ENCODE data around the gene GPC3.

Gene GPC3

GRCh38 chrX:133702230-133702629 is 283.2 kb downstream of the GPC3 start:
- H3K4me3 ChIP-seq (ENCODE audit: low read length in 2 of 2) = no peak overlapping the region
- no peak overlapping the region for H4K91ac ChIP-seq (ENCODE audit: low read depth, low read length, poor library complexity)
- DNase-seq (ENCODE audit: low spot score) = no peak
- H2BK15ac ChIP-seq (ENCODE audit: low read length) = no peak overlapping the region
- H3K4ac ChIP-seq (ENCODE audit: low read length) = no peak overlapping the region
- no peak overlapping the region for H3K4me2 ChIP-seq (ENCODE audit: insufficient read depth, low read length, poor library complexity, severe bottlenecking)
- peaks cover 3% of the 10 kb centered on the region for H3K79me1 ChIP-seq (ENCODE audit: low read depth, low read length)
- H2AFZ ChIP-seq (ENCODE audit: low read length) = no peak overlapping the region
- H3K18ac ChIP-seq (ENCODE audit: low read length) = no peak overlapping the region
- H4K8ac ChIP-seq (ENCODE audit: low read depth, low read length) = no peak overlapping the region
- H3K4me1 ChIP-seq (ENCODE audit: control insufficient read depth in 2 of 2, insufficient read depth in 1 of 2, low read depth in 1 of 2, low read length in 2 of 2) = peaks cover 8 to 31% of the 10 kb centered on the region in 2 donors
- H3K27ac ChIP-seq (replicated peaks; ENCODE audit: low read length) = no peak overlapping the region
- no peak overlapping the region for H2BK5ac ChIP-seq (ENCODE audit: low read length)
- peaks cover 0 to 4% (median 0%) of the 10 kb centered on the region in 3 experiments for H3K27me3 ChIP-seq (ENCODE audit: control insufficient read depth in 3 of 3, insufficient read depth in 3 of 3, low read depth in 1 of 3, low read length in 3 of 3)
- H3K9ac ChIP-seq (ENCODE audit: low read depth, low read length, poor library complexity) = no peak overlapping the region
- H3K36me3 ChIP-seq (replicated peaks in 1 of 2; ENCODE audit: control insufficient read depth in 2 of 2, insufficient read depth in 2 of 2, low read length in 2 of 2) = no peaks in the 10 kb centered on the region
- H3K9me3 ChIP-seq (replicated peaks in 1 of 2; ENCODE audit: control insufficient read depth in 2 of 2, insufficient read depth in 1 of 2, low read depth in 1 of 2, low read length in 2 of 2) = no peaks in the 10 kb centered on the region
- H2AK5ac ChIP-seq (ENCODE audit: low read depth, low read length) = no peak overlapping the region
- no peak overlapping the region for H2BK12ac ChIP-seq (ENCODE audit: low read length)
- no peak overlapping the region for H3K23ac ChIP-seq (ENCODE audit: low read depth, low read length, poor library complexity)
- no peak overlapping the region for H3K14ac ChIP-seq (ENCODE audit: low read length)
- no peak overlapping the region for H2BK120ac ChIP-seq (ENCODE audit: low read depth, low read length)

GRCh38 chrX:133699023-133699728 is 286.2 kb downstream of the GPC3 start:
- H3K4ac ChIP-seq (ENCODE audit: low read length) = no peak overlapping the region
- no peak overlapping the region for H2BK12ac ChIP-seq (ENCODE audit: low read length)
- no peaks in the 10 kb centered on the region for H3K79me1 ChIP-seq (ENCODE audit: low read depth, low read length)
- no peak overlapping the region for H3K18ac ChIP-seq (ENCODE audit: low read length)
- no peak overlapping the region for H4K8ac ChIP-seq (ENCODE audit: low read depth, low read length)
- H3K4me3 ChIP-seq (ENCODE audit: low read length in 2 of 2) = no peak overlapping the region
- no peaks in the 10 kb centered on the region for H3K36me3 ChIP-seq (replicated peaks in 1 of 2; ENCODE audit: control insufficient read depth in 2 of 2, insufficient read depth in 2 of 2, low read length in 2 of 2)
- WGBS, 2 donors (ENCODE audit: extremely low coverage in 2 of 2, insufficient read length in 2 of 2, insufficient replicate concordance in 1 of 2) = no CpG with 5 or more reads among the region's 7 CpGs
- peaks cover 10 to 37% of the 10 kb centered on the region in 2 donors for H3K4me1 ChIP-seq (ENCODE audit: control insufficient read depth in 2 of 2, insufficient read depth in 1 of 2, low read depth in 1 of 2, low read length in 2 of 2)
- no peak overlapping the region for H2AFZ ChIP-seq (ENCODE audit: low read length)
- no peak overlapping the region for H3K14ac ChIP-seq (ENCODE audit: low read length)
- H2BK5ac ChIP-seq (ENCODE audit: low read length) = no peak overlapping the region
- no peak overlapping the region for H2BK120ac ChIP-seq (ENCODE audit: low read depth, low read length)
- DNase-seq (ENCODE audit: low spot score) = no peak
- H3K9ac ChIP-seq (ENCODE audit: low read depth, low read length, poor library complexity) = no peak overlapping the region
- no peak overlapping the region for H2BK15ac ChIP-seq (ENCODE audit: low read length)
- no peak overlapping the region for H3K27ac ChIP-seq (replicated peaks; ENCODE audit: low read length)
- H3K27me3 ChIP-seq (ENCODE audit: control insufficient read depth in 3 of 3, insufficient read depth in 3 of 3, low read depth in 1 of 3, low read length in 3 of 3) = no peaks in the 10 kb centered on the region
- H3K23ac ChIP-seq (ENCODE audit: low read depth, low read length, poor library complexity) = no peak overlapping the region
- H3K9me3 ChIP-seq (replicated peaks in 1 of 2; ENCODE audit: control insufficient read depth in 2 of 2, insufficient read depth in 1 of 2, low read depth in 1 of 2, low read length in 2 of 2) = no peaks in the 10 kb centered on the region
- no peak overlapping the region for H4K91ac ChIP-seq (ENCODE audit: low read depth, low read length, poor library complexity)
- H3K4me2 ChIP-seq (ENCODE audit: insufficient read depth, low read length, poor library complexity, severe bottlenecking) = no peak overlapping the region
- no peak overlapping the region for H2AK5ac ChIP-seq (ENCODE audit: low read depth, low read length)

GRCh38 chrX:133698298-133698697 is 287.1 kb downstream of the GPC3 start:
- no peak overlapping the region for H3K27ac ChIP-seq (replicated peaks; ENCODE audit: low read length)
- H3K14ac ChIP-seq (ENCODE audit: low read length) = no peak overlapping the region
- no peak overlapping the region for H2BK12ac ChIP-seq (ENCODE audit: low read length)
- H3K9ac ChIP-seq (ENCODE audit: low read depth, low read length, poor library complexity) = no peak overlapping the region
- no peak overlapping the region for H3K4me2 ChIP-seq (ENCODE audit: insufficient read depth, low read length, poor library complexity, severe bottlenecking)
- no peak overlapping the region for H2AFZ ChIP-seq (ENCODE audit: low read length)
- no peak overlapping the region for H2BK5ac ChIP-seq (ENCODE audit: low read length)
- H3K9me3 ChIP-seq (replicated peaks in 1 of 2; ENCODE audit: control insufficient read depth in 2 of 2, insufficient read depth in 1 of 2, low read depth in 1 of 2, low read length in 2 of 2) = no peaks in the 10 kb centered on the region
- no peak overlapping the region for H4K8ac ChIP-seq (ENCODE audit: low read depth, low read length)
- no peak for DNase-seq (ENCODE audit: low spot score)
- no peak overlapping the region for H3K18ac ChIP-seq (ENCODE audit: low read length)
- no peaks in the 10 kb centered on the region for H3K36me3 ChIP-seq (replicated peaks in 1 of 2; ENCODE audit: control insufficient read depth in 2 of 2, insufficient read depth in 2 of 2, low read length in 2 of 2)
- H3K4ac ChIP-seq (ENCODE audit: low read length) = no peak overlapping the region
- no peak overlapping the region for H3K4me3 ChIP-seq (ENCODE audit: low read length in 2 of 2)
- no CpG with 5 or more reads among the region's 2 CpGs for WGBS, 2 donors (ENCODE audit: extremely low coverage in 2 of 2, insufficient read length in 2 of 2, insufficient replicate concordance in 1 of 2)
- H3K23ac ChIP-seq (ENCODE audit: low read depth, low read length, poor library complexity) = no peak overlapping the region
- H3K79me1 ChIP-seq (ENCODE audit: low read depth, low read length) = no peaks in the 10 kb centered on the region
- no peak overlapping the region for H4K91ac ChIP-seq (ENCODE audit: low read depth, low read length, poor library complexity)
- no peak overlapping the region for H2BK120ac ChIP-seq (ENCODE audit: low read depth, low read length)
- H2AK5ac ChIP-seq (ENCODE audit: low read depth, low read length) = no peak overlapping the region
- H3K27me3 ChIP-seq (ENCODE audit: control insufficient read depth in 3 of 3, insufficient read depth in 3 of 3, low read depth in 1 of 3, low read length in 3 of 3) = no peaks in the 10 kb centered on the region
- H3K4me1 ChIP-seq (ENCODE audit: control insufficient read depth in 2 of 2, insufficient read depth in 1 of 2, low read depth in 1 of 2, low read length in 2 of 2) = peaks cover 10 to 37% of the 10 kb centered on the region in 2 donors
- H2BK15ac ChIP-seq (ENCODE audit: low read length) = no peak overlapping the region

GRCh38 chrX:133697656-133698055 is 287.7 kb downstream of the GPC3 start:
- no peak overlapping the region for H2BK5ac ChIP-seq (ENCODE audit: low read length)
- no peak overlapping the region for H3K4ac ChIP-seq (ENCODE audit: low read length)
- H3K27ac ChIP-seq (replicated peaks; ENCODE audit: low read length) = no peak overlapping the region
- H3K4me1 ChIP-seq (ENCODE audit: control insufficient read depth in 2 of 2, insufficient read depth in 1 of 2, low read depth in 1 of 2, low read length in 2 of 2) = peaks cover 10 to 35% of the 10 kb centered on the region in 2 donors
- H3K9me3 ChIP-seq (replicated peaks in 1 of 2; ENCODE audit: control insufficient read depth in 2 of 2, insufficient read depth in 1 of 2, low read depth in 1 of 2, low read length in 2 of 2) = no peaks in the 10 kb centered on the region
- H3K79me1 ChIP-seq (ENCODE audit: low read depth, low read length) = no peaks in the 10 kb centered on the region
- H3K27me3 ChIP-seq (ENCODE audit: control insufficient read depth in 3 of 3, insufficient read depth in 3 of 3, low read depth in 1 of 3, low read length in 3 of 3) = no peaks in the 10 kb centered on the region
- H3K36me3 ChIP-seq (replicated peaks in 1 of 2; ENCODE audit: control insufficient read depth in 2 of 2, insufficient read depth in 2 of 2, low read length in 2 of 2) = no peaks in the 10 kb centered on the region
- no peak for DNase-seq (ENCODE audit: low spot score)
- H2BK120ac ChIP-seq (ENCODE audit: low read depth, low read length) = no peak overlapping the region
- H3K18ac ChIP-seq (ENCODE audit: low read length) = no peak overlapping the region
- no peak overlapping the region for H2BK15ac ChIP-seq (ENCODE audit: low read length)
- H3K23ac ChIP-seq (ENCODE audit: low read depth, low read length, poor library complexity) = no peak overlapping the region
- H3K14ac ChIP-seq (ENCODE audit: low read length) = no peak overlapping the region
- H2AFZ ChIP-seq (ENCODE audit: low read length) = no peak overlapping the region
- H2BK12ac ChIP-seq (ENCODE audit: low read length) = no peak overlapping the region
- H4K91ac ChIP-seq (ENCODE audit: low read depth, low read length, poor library complexity) = no peak overlapping the region
- H3K4me3 ChIP-seq (ENCODE audit: low read length in 2 of 2) = no peak overlapping the region
- no peak overlapping the region for H4K8ac ChIP-seq (ENCODE audit: low read depth, low read length)
- no peak overlapping the region for H3K9ac ChIP-seq (ENCODE audit: low read depth, low read length, poor library complexity)
- H2AK5ac ChIP-seq (ENCODE audit: low read depth, low read length) = no peak overlapping the region
- H3K4me2 ChIP-seq (ENCODE audit: insufficient read depth, low read length, poor library complexity, severe bottlenecking) = no peak overlapping the region
- WGBS, 2 donors (ENCODE audit: extremely low coverage in 2 of 2, insufficient read length in 2 of 2, insufficient replicate concordance in 1 of 2) = no CpG with 5 or more reads among the region's 3 CpGs
